ENCODE data around the gene CDH8. TPM values are rescaled to one million over a fixed set of nuclear protein-coding genes. Genes with fewer than 3 reads are reported as not detected.

CDH8 gene
- total and polyA plus RNA-seq, 4 donors = 0.02 to 3.1 (median 0.30) TPM

- 86 to 95% methylated on average over 1 of the region's 1 CpG for WGBS, 2 donors
- H3K4me1 ChIP-seq (ENCODE audit: control insufficient read depth in 5 of 5, insufficient read depth in 5 of 5, low read length in 5 of 5) = no peaks in the 10 kb centered on the region
- H3K9ac ChIP-seq (ENCODE audit: insufficient read depth in 1 of 2, low read length in 2 of 2) = no peak overlapping the region
- no peaks in the 10 kb centered on the region for H3K36me3 ChIP-seq (ENCODE audit: control insufficient read depth in 4 of 4, insufficient read depth in 4 of 4, low read length in 4 of 4)
- H3K27ac ChIP-seq (ENCODE audit: low read depth in 1 of 2, low read length in 1 of 2) = no peak overlapping the region
- H3K9me3 ChIP-seq (ENCODE audit: control insufficient read depth in 4 of 4, insufficient read depth in 3 of 4, low read length in 3 of 4) = no peaks in the 10 kb centered on the region
- no peak overlapping the region for H3K4me3 ChIP-seq
- H3K27me3 ChIP-seq (ENCODE audit: control insufficient read depth in 3 of 3, insufficient read depth in 3 of 3, low read length in 2 of 3) = no peaks in the 10 kb centered on the region
- no peak for ATAC-seq (ENCODE audit: insufficient read depth, low FRiP score)
- no peak for TF ChIP-seq CTCF (IDR thresholded peaks at IDR 0.05; ENCODE audit: control extremely low read depth, extremely low read depth)
- DNase-seq = no peak
Measured at GRCh38 chr16:62019851-62020250, 16.4 kb downstream of the CDH8 start.

GRCh38 chr16:62018301-62019060, 17.8 kb downstream of the CDH8 start:
- Histone ChIP-seq H3K9me3 (ENCODE audit: control insufficient read depth in 4 of 4, insufficient read depth in 3 of 4, low read length in 3 of 4) (no peaks in the 10 kb centered on the region), H3K9ac (ENCODE audit: insufficient read depth in 1 of 2, low read length in 2 of 2) (no peak overlapping the region), H3K36me3 (ENCODE audit: control insufficient read depth in 4 of 4, insufficient read depth in 4 of 4, low read length in 4 of 4) (no peaks in the 10 kb centered on the region), H3K27ac (ENCODE audit: low read depth in 1 of 2, low read length in 1 of 2) (no peak overlapping the region), H3K4me1 (ENCODE audit: control insufficient read depth in 5 of 5, insufficient read depth in 5 of 5, low read length in 5 of 5) (no peaks in the 10 kb centered on the region), H3K4me3 (no peak overlapping the region), H3K27me3 (ENCODE audit: control insufficient read depth in 3 of 3, insufficient read depth in 3 of 3, low read length in 2 of 3) (no peaks in the 10 kb centered on the region)
- DNase-seq (peak in 2 of 3 donors; percentile 19 to 28), ATAC-seq (ENCODE audit: insufficient read depth, low FRiP score) (no peak)
- WGBS, 2 donors = 82 to 83% methylated on average over 15 of the region's 15 CpGs
- no peak for TF ChIP-seq CTCF (IDR thresholded peaks at IDR 0.05; ENCODE audit: control extremely low read depth, extremely low read depth)

GRCh38 chr16:62014319-62014923, 21.8 kb downstream of the CDH8 start:
- H3K9me3 ChIP-seq (ENCODE audit: control insufficient read depth in 4 of 4, insufficient read depth in 3 of 4, low read length in 3 of 4) = no peaks in the 10 kb centered on the region
- H3K36me3 ChIP-seq (ENCODE audit: control insufficient read depth in 4 of 4, insufficient read depth in 4 of 4, low read length in 4 of 4) = no peaks in the 10 kb centered on the region
- DNase-seq = no peak
- H3K4me1 ChIP-seq (ENCODE audit: control insufficient read depth in 5 of 5, insufficient read depth in 5 of 5, low read length in 5 of 5) = no peaks in the 10 kb centered on the region
- no peak overlapping the region for H3K4me3 ChIP-seq
- ATAC-seq (ENCODE audit: insufficient read depth, low FRiP score) = no peak
- no peak overlapping the region for H3K9ac ChIP-seq (ENCODE audit: insufficient read depth in 1 of 2, low read length in 2 of 2)
- 88 to 90% methylated on average over 8 of the region's 8 CpGs for WGBS, 2 donors
- H3K27ac ChIP-seq (ENCODE audit: low read depth in 1 of 2, low read length in 1 of 2) = no peak overlapping the region
- no peaks in the 10 kb centered on the region for H3K27me3 ChIP-seq (ENCODE audit: control insufficient read depth in 3 of 3, insufficient read depth in 3 of 3, low read length in 2 of 3)
- no peak for TF ChIP-seq CTCF (IDR thresholded peaks at IDR 0.05; ENCODE audit: control extremely low read depth, extremely low read depth)
